GM10266 (cell line): Measurements from ENCODE around the gene POT1.
A peak's percentile ranks its signal among the peaks of the same experiment; 100 is the strongest.
"Not testable (repeated sequence)": the region's sequence is repeated elsewhere in the genome, so short reads cannot be mapped to it uniquely, and the experiment has no call there.

Experiments
- DNase-seq: peaks from one replicate; pipeline ENCODE4 v3.0.0; 2012; ENCODE audit errors: extremely low spot score
- CTCF ChIP-seq: IDR thresholded peaks from 2 replicates; pipeline ENCODE4 v1.5.1; 2012; ENCODE audit warnings: mild to moderate bottlenecking, low read depth; ENCODE audit not compliant: control insufficient read depth, insufficient read depth; ENCODE audit errors: missing control alignments

The POT1 gene

GRCh38 chr7:124929467-124930172, at the start of gene POT1:
TSS of gene POT1 (minus strand) at chr7:124929825. CDS start at chr7:124897173, 32,652 bp downstream.
- DNase-seq = peak; percentile 87
- TF ChIP-seq CTCF = no peak

GRCh38 chr7:124975131-124975530, 45.5 kb upstream of the POT1 start:
- DNase-seq = not testable (repeated sequence)

GRCh38 chr7:124965553-124965952, 35.9 kb upstream of the POT1 start:
- no peak for DNase-seq
- no peak for TF ChIP-seq CTCF

- TF ChIP-seq CTCF = no peak
- no peak for DNase-seq
These were observed 30.1 kb upstream of the POT1 start for GRCh38 chr7:124959676-124960075.

- DNase-seq = not testable (repeated sequence)
These were observed 28.3 kb upstream of the POT1 start for GRCh38 chr7:124957952-124958351.

- no peak for TF ChIP-seq CTCF
- DNase-seq = no peak
These were observed 26.5 kb upstream of the POT1 start for GRCh38 chr7:124956160-124956559.

- TF ChIP-seq CTCF = no peak
- DNase-seq = no peak
These were observed 25.2 kb upstream of the POT1 start for GRCh38 chr7:124954790-124955189.

GRCh38 chr7:124945680-124946079, 16.1 kb upstream of the POT1 start:
- no peak for TF ChIP-seq CTCF
- no peak for DNase-seq
